ENCODE data around the gene PRELID3B. TPM values are rescaled to one million over a fixed set of nuclear protein-coding genes. Genes with fewer than 3 reads are reported as not detected.

PRELID3B gene
- total and polyA plus RNA-seq, 2 of the 8 experiments (the other 6 are each of a cell fraction or from before 2014, with no cell fraction given): 8.1 to 50.5 TPM

DNA sequence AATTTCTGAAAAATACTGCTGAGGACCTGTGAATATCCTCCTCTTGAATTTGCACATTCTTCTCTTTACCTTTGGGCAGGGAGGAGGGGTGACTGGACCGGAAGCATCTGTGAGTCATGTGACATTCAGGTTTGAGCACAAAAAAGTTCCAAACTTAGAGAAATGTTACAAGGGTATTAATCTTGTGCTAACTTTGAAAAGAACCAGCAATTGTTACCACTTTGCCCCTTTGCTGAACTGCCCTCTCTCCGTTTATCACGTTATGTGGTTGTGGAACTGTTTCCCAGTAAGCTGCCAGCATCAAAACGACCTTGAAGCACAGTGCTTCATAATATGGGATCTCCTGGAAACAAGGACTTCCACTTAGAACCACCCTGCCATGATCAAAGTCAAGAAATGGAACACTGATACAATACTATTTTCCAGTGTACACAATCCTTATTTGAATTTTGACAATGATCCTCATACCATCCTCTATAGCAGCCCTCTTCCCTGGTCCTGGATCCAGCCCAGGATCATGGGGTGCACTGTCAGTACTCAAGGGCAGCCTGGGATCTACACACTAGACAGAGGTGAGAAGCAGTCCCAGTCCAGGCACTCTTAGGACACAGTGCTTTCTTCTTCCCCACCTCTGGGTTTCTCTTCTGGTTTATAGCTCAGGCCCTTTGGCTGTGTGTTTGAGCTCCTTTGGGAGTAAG is 25.6 kb downstream of the PRELID3B start:
- no peak overlapping the region for H4K91ac ChIP-seq (replicated peaks; ENCODE audit: insufficient read length, low read length)
- no peak overlapping the region for H2BK120ac ChIP-seq (replicated peaks; ENCODE audit: low read depth, low read length)
- FAIRE-seq (no peak), DNase-seq (ENCODE audit: low read depth in 1 of 2, low spot score in 2 of 2) (no peak)
- TF ChIP-seq RBBP5 (IDR thresholded peaks at IDR 0.05; ENCODE audit: borderline replicate concordance, low read depth, low read length) (no peak), BACH1 (IDR thresholded peaks at IDR 0.05; ENCODE audit: low read length) (no peak), RAD21 (IDR thresholded peaks at IDR 0.05 in 1 of 2, conservative IDR thresholded peaks at IDR 0.05 in 1 of 2; ENCODE audit: low read depth in 2 of 2, low read length in 2 of 2) (no peak), SRF (IDR thresholded peaks at IDR 0.05; ENCODE audit: low read depth, low read length) (no peak), JUN (IDR thresholded peaks at IDR 0.05; ENCODE audit: low read depth, low read length) (no peak)
- H3K27ac ChIP-seq (ENCODE audit: low read depth, low read length): no peak overlapping the region
- H3K23me2 ChIP-seq (ENCODE audit: low read depth, low read length): no peaks in the 10 kb centered on the region
- no peak overlapping the region for H2AK5ac ChIP-seq (ENCODE audit: low read depth, low read length)
- no peaks in the 10 kb centered on the region for H3K79me2 ChIP-seq (ENCODE audit: control insufficient read depth in 1 of 2, insufficient read depth in 2 of 2, low read length in 2 of 2)
- ChIA-PET CTCF (ENCODE audit: partially characterized antibody) (interaction anchor here (0.9 to 2.6 kb wide), 4 partner anchors 20 to 368 kb away, joined by 3 to 9 read pairs (median 4); no protein-coding TSS in a partner anchor), POLR2A (ENCODE audit: partially characterized antibody) (interaction anchor here (1.0 to 1.7 kb wide), 2 partner anchors 15 to 36 kb away, joined by 3 to 7 read pairs; partner anchors contain the start of genes ATP5F1E and NELFCD)
- H4K8ac ChIP-seq (ENCODE audit: extremely low read depth, insufficient read depth, low read length): no peak overlapping the region
- 81% methylated on average over 4 of the region's 4 CpGs; no CpG with 5 or more reads in 1 of the 2 experiments for WGBS, 2 experiments (ENCODE audit: extremely low coverage in 1 of 2, insufficient coverage in 1 of 2, insufficient read length in 1 of 2, insufficient replicate concordance in 2 of 2, low coverage in 1 of 2, low lambda C conversion rate in 2 of 2, missing lambda C conversion rate in 1 of 2)
- H3K36me3 ChIP-seq (ENCODE audit: control insufficient read depth in 2 of 4, insufficient read depth in 4 of 4, low read length in 3 of 4): no peaks in the 10 kb centered on the region
- H4K20me1 ChIP-seq (replicated peaks in 1 of 2; ENCODE audit: control insufficient read depth in 1 of 2, insufficient read depth in 2 of 2, low read length in 2 of 2): no peaks in the 10 kb centered on the region
- no peak overlapping the region for H3K56ac ChIP-seq (replicated peaks; ENCODE audit: insufficient read length, low read depth, low read length)
- no peaks in the 10 kb centered on the region; a peak in 3 of 7 replicates for H3K27me3 ChIP-seq (replicated peaks in 1 of 4; ENCODE audit: control insufficient read depth in 3 of 4, extremely low read depth in 1 of 4, insufficient read depth in 3 of 4, low read length in 3 of 4)
- no peaks in the 10 kb centered on the region for H3K4me1 ChIP-seq (replicated peaks in 1 of 4; ENCODE audit: control insufficient read depth in 3 of 4, insufficient read depth in 4 of 4, low read length in 3 of 4)
- no peak overlapping the region for H3K4me3 ChIP-seq (ENCODE audit: extremely low read depth in 1 of 4, insufficient read depth in 2 of 4, low read depth in 3 of 4, low read length in 4 of 4)
- H3K23ac ChIP-seq (ENCODE audit: insufficient read length): no peak overlapping the region
- no peak overlapping the region for H3K4ac ChIP-seq (replicated peaks; ENCODE audit: insufficient read length, low read depth, low read length)
- no peak overlapping the region for H4K5ac ChIP-seq (ENCODE audit: insufficient read length, low read depth, low read length)
- H3K9ac ChIP-seq (replicated peaks in 1 of 4; ENCODE audit: extremely low read depth in 1 of 4, low read depth in 3 of 4, low read length in 3 of 4): no peak overlapping the region
- H2AFZ ChIP-seq (ENCODE audit: low read length): no peak overlapping the region
- H3K79me1 ChIP-seq (ENCODE audit: low read depth, low read length): no peaks in the 10 kb centered on the region
- H2BK12ac ChIP-seq (ENCODE audit: low read depth, low read length): no peak overlapping the region
- no peaks in the 10 kb centered on the region for H3K9me3 ChIP-seq (ENCODE audit: insufficient read depth in 2 of 2, low read depth in 1 of 2, low read length in 1 of 2)
- no peak overlapping the region for H2BK5ac ChIP-seq (ENCODE audit: low read depth, low read length)
- H3K4me2 ChIP-seq (ENCODE audit: insufficient read depth in 1 of 2, low read depth in 2 of 2, low read length in 2 of 2): no peak overlapping the region
- no peak overlapping the region for H3K18ac ChIP-seq (ENCODE audit: extremely low read depth, low read length)
- no peak overlapping the region for H2BK15ac ChIP-seq (ENCODE audit: low read length)
- no peak overlapping the region for H3K14ac ChIP-seq (ENCODE audit: insufficient read length)
- H2BK20ac ChIP-seq (ENCODE audit: low read length): no peak overlapping the region
